ENCODE results near the gene PTGFRN. TPM values are rescaled to one million over a fixed set of nuclear protein-coding genes. Genes with fewer than 3 reads are reported as not detected.

Gene PTGFRN
- total and polyA plus RNA-seq, 9 of the 15 experiments (the other 6 are each of a cell fraction or from before 2014, with no cell fraction given), result 17.3 to 33.1 (median 25.7) TPM

DNA sequence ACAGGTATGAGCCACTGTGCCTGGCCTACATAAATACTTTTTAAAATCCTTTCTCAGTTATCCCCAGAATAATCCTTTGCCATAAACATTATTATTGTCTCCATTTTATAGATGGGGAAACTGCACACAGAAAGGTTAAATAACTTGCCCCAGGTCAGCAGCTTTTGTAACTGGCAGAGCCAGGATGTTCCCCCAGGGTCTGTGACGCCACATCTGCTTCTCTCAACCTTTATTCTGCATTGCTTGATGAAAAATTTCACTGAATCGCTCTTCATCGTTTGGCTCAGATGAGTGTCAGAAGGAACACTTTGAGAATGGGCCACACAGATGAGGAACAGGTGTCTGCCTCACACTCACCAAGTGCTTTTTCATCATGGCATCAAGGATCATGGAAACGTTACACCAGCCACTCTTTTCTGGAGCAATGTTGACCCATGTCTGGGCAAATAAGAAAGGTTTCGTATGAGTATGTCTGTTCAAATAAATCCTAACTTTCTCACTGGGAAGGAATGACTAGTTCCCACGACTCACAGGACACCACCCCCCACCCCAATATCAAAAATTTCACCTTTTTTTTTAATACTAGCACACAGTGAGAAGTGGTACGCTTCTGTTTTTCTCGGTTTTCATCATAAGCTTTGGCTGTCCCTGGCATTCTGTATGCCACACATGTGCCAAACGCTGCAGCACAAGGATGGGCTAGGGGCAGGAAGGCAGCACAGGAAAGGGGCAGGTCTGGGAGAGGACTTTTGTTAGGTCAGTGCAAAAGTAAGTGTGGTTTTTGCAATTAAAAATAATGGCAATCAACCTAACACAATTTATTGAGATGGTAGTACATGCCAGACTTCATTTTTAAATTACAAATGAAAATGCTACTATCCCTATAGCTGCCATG is 9.0 kb upstream of the PTGFRN start:
- BruUV-seq (replicated peaks), result no TSS peak
- H3K4me2 ChIP-seq (ENCODE audit: insufficient read depth, low read length), result no peak overlapping the region
- WGBS (ENCODE audit: insufficient coverage, low coverage, missing lambda C conversion rate), result 18% methylated on average over 9 of the region's 9 CpGs
- no peak overlapping the region for H3K4me3 ChIP-seq
- H3K27me3 ChIP-seq (ENCODE audit: control insufficient read depth in 2 of 2, insufficient read depth in 2 of 2, low read length in 2 of 2), result peaks cover 5 to 11% of the 10 kb centered on the region in 2 experiments; a peak in 3 of 5 replicates
- no peaks in the 10 kb centered on the region; a peak in 3 of 5 replicates for H3K4me1 ChIP-seq (replicated peaks in 1 of 2; ENCODE audit: control insufficient read depth in 2 of 2, insufficient read depth in 2 of 2, low read length in 2 of 2)
- in situ Hi-C loops (cut with MboI), result no loop called here
- H3K9me1 ChIP-seq (ENCODE audit: control insufficient read depth, insufficient read depth, low read length), result no peaks in the 10 kb centered on the region
- CTCF ChIA-PET (ENCODE audit: low intra/inter-chr PET ratio), result interaction anchor here (0.6 kb wide), 1 partner anchor 9 kb away, joined by 3 read pairs; no protein-coding TSS in a partner anchor
- no peaks in the 10 kb centered on the region for H3K79me2 ChIP-seq (ENCODE audit: control insufficient read depth, insufficient read depth, low read length)
- no peak for DNase-seq (ENCODE audit: extremely low read depth in 1 of 4, low spot score in 3 of 4)
- FAIRE-seq, result no peak
- 0 out of 2 replicates have a peak, but pooled peaks cover 2% of the 10 kb centered on the region for H3K9me3 ChIP-seq (replicated peaks; ENCODE audit: control insufficient read depth, insufficient read depth, low read depth, low read length)
- no peak overlapping the region for H3K27ac ChIP-seq (ENCODE audit: extremely low read depth, low read depth, low read length)
- no peaks in the 10 kb centered on the region for H3K36me3 ChIP-seq (ENCODE audit: control insufficient read depth, insufficient read depth, low read length)
- intact Hi-C loops (cut with micrococcal nuclease), result no loop called here
- no peaks in the 10 kb centered on the region for H4K20me1 ChIP-seq (replicated peaks; ENCODE audit: control insufficient read depth, insufficient read depth, low read length)
- ATAC-seq, result no peak
- POLR2A ChIA-PET, result interaction anchor here (1.0 to 2.4 kb wide), 5 partner anchors 8 to 15 kb away, joined by 3 to 13 read pairs (median 6); no protein-coding TSS in a partner anchor
- no peak overlapping the region for H3K9ac ChIP-seq (ENCODE audit: insufficient read depth in 1 of 2, low read depth in 2 of 2, low read length in 2 of 2)
- no peak overlapping the region for H2AFZ ChIP-seq (ENCODE audit: low read depth, low read length)
- TF ChIP-seq ETS2 (tag; IDR thresholded peaks at IDR 0.05; ENCODE audit: borderline replicate concordance, poor library complexity, severe bottlenecking), result no peak
- no peak for TF ChIP-seq HNRNPL (IDR thresholded peaks at IDR 0.05; ENCODE audit: low read depth, low read length)
- TF ChIP-seq, protein P1, sequence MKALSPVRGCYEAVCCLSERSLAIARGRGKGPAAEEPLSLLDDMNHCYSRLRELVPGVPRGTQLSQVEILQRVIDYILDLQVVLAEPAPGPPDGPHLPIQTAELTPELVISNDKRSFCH (CRISPR knock-in tag; IDR thresholded peaks at IDR 0.05), result no peak
- TF ChIP-seq, protein P1 (tag; IDR thresholded peaks at IDR 0.05), result no peak
- TF ChIP-seq, protein P2, sequence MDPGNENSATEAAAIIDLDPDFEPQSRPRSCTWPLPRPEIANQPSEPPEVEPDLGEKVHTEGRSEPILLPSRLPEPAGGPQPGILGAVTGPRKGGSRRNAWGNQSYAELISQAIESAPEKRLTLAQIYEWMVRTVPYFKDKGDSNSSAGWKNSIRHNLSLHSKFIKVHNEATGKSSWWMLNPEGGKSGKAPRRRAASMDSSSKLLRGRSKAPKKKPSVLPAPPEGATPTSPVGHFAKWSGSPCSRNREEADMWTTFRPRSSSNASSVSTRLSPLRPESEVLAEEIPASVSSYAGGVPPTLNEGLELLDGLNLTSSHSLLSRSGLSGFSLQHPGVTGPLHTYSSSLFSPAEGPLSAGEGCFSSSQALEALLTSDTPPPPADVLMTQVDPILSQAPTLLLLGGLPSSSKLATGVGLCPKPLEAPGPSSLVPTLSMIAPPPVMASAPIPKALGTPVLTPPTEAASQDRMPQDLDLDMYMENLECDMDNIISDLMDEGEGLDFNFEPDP (CRISPR knock-in tag; IDR thresholded peaks at IDR 0.05), result no peak
- TF ChIP-seq, protein P3, sequence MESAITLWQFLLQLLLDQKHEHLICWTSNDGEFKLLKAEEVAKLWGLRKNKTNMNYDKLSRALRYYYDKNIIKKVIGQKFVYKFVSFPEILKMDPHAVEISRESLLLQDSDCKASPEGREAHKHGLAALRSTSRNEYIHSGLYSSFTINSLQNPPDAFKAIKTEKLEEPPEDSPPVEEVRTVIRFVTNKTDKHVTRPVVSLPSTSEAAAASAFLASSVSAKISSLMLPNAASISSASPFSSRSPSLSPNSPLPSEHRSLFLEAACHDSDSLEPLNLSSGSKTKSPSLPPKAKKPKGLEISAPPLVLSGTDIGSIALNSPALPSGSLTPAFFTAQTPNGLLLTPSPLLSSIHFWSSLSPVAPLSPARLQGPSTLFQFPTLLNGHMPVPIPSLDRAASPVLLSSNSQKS (CRISPR knock-in tag; IDR thresholded peaks at IDR 0.05), result no peak
- no peak for TF ChIP-seq ZNF24 (IDR thresholded peaks at IDR 0.05)
- TF ChIP-seq, protein P4, sequence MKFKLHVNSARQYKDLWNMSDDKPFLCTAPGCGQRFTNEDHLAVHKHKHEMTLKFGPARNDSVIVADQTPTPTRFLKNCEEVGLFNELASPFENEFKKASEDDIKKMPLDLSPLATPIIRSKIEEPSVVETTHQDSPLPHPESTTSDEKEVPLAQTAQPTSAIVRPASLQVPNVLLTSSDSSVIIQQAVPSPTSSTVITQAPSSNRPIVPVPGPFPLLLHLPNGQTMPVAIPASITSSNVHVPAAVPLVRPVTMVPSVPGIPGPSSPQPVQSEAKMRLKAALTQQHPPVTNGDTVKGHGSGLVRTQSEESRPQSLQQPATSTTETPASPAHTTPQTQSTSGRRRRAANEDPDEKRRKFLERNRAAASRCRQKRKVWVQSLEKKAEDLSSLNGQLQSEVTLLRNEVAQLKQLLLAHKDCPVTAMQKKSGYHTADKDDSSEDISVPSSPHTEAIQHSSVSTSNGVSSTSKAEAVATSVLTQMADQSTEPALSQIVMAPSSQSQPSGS (CRISPR knock-in tag; IDR thresholded peaks at IDR 0.05), result no peak
- TF ChIP-seq, protein P5, sequence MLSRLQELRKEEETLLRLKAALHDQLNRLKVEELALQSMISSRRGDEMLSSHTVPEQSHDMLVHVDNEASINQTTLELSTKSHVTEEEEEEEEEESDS (CRISPR knock-in tag; IDR thresholded peaks at IDR 0.05), result no peak
- TF ChIP-seq ZFPM2 (CRISPR knock-in tag; IDR thresholded peaks at IDR 0.05), result no peak
- TF ChIP-seq POLR2G (IDR thresholded peaks at IDR 0.05; ENCODE audit: low read depth, low read length), result no peak
